ENCODE measurements around the gene MRPL51. TPM values are rescaled to one million over a fixed set of nuclear protein-coding genes. Genes with fewer than 3 reads are reported as not detected.
A peak's percentile ranks its signal among the peaks of the same experiment; 100 is the strongest.

MRPL51 gene
- total RNA-seq, 2 experiments from 2014 or later = 152 to 338 TPM

DNA sequence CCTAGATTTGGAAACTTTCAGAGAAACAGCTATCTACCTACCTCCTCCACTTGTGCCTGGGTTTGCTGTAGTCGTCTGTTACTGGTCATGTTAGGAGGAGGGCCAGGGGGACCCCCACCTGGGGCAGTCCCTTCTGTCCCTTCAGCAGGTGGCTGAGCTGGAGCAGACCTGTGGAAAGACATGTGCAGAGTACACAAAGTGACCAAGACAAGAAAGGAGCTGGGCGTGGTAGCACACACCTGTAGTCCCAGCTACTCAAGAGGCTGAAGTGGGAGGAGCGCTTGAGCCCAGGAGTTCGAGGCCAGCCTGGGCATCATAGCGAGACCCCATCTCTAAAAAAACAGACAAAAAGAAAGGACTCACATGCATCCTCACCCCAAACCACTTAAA, 26.9 kb downstream of the MRPL51 start:
- Histone ChIP-seq H3K36me3 (ENCODE audit: insufficient read depth, low read length) (peaks cover 78% of the 10 kb centered on the region), H3K27ac (ENCODE audit: low read depth, low read length, poor library complexity, severe bottlenecking) (peak overlapping the region; percentile 18), H3K4me1 (ENCODE audit: insufficient read depth, low read length, poor library complexity, severe bottlenecking) (peaks cover 63% of the 10 kb centered on the region), H3K79me2 (ENCODE audit: insufficient read depth, low read depth, low read length) (peaks cover 25% of the 10 kb centered on the region), H3K4me2 (ENCODE audit: low read length) (no peak overlapping the region), H2AFZ (ENCODE audit: low read length) (no peak overlapping the region), H3K9me2 (ENCODE audit: insufficient read depth, low read length) (no peaks in the 10 kb centered on the region), H3K4me3 (ENCODE audit: low read depth, low read length, poor library complexity, severe bottlenecking) (no peak overlapping the region), H3K9me3 (ENCODE audit: low read length) (0 out of 2 replicates have a peak, but pooled peaks cover 5% of the 10 kb centered on the region), H4K20me1 (ENCODE audit: insufficient read depth, low read length) (peaks cover 16% of the 10 kb centered on the region; the same call in 1 of the 2 replicates)
- ChIA-PET CTCF (ENCODE audit: unreplicated experiment) (interaction anchor here (1.3 to 1.9 kb wide), 2 partner anchors 42 to 131 kb away, joined by 4 to 34 read pairs; no protein-coding TSS in a partner anchor), POLR2A (interaction anchor here (1.0 to 2.2 kb wide), 8 partner anchors 15 to 88 kb away, joined by 3 to 19 read pairs (median 6); partner anchors contain the start of genes CD27 and TAPBPL)
- no TSS peak for BruUV-seq (replicated peaks)
- TF ChIP-seq EZH2phosphoT487 (IDR thresholded peaks at IDR 0.05; ENCODE audit: borderline replicate concordance, low read depth, low read length) = no peak
- TF ChIP-seq, protein P1, sequence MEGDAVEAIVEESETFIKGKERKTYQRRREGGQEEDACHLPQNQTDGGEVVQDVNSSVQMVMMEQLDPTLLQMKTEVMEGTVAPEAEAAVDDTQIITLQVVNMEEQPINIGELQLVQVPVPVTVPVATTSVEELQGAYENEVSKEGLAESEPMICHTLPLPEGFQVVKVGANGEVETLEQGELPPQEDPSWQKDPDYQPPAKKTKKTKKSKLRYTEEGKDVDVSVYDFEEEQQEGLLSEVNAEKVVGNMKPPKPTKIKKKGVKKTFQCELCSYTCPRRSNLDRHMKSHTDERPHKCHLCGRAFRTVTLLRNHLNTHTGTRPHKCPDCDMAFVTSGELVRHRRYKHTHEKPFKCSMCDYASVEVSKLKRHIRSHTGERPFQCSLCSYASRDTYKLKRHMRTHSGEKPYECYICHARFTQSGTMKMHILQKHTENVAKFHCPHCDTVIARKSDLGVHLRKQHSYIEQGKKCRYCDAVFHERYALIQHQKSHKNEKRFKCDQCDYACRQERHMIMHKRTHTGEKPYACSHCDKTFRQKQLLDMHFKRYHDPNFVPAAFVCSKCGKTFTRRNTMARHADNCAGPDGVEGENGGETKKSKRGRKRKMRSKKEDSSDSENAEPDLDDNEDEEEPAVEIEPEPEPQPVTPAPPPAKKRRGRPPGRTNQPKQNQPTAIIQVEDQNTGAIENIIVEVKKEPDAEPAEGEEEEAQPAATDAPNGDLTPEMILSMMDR (conservative IDR thresholded peaks at IDR 0.05; ENCODE audit: low read length) = no peak
- no peak for DNase-seq (ENCODE audit: low spot score)
- intact Hi-C loops (cut with micrococcal nuclease; ENCODE audit: unreplicated experiment) = loop anchor here (5.0 kb wide), 1 partner anchor 129 kb away; no protein-coding TSS in a partner anchor

DNA sequence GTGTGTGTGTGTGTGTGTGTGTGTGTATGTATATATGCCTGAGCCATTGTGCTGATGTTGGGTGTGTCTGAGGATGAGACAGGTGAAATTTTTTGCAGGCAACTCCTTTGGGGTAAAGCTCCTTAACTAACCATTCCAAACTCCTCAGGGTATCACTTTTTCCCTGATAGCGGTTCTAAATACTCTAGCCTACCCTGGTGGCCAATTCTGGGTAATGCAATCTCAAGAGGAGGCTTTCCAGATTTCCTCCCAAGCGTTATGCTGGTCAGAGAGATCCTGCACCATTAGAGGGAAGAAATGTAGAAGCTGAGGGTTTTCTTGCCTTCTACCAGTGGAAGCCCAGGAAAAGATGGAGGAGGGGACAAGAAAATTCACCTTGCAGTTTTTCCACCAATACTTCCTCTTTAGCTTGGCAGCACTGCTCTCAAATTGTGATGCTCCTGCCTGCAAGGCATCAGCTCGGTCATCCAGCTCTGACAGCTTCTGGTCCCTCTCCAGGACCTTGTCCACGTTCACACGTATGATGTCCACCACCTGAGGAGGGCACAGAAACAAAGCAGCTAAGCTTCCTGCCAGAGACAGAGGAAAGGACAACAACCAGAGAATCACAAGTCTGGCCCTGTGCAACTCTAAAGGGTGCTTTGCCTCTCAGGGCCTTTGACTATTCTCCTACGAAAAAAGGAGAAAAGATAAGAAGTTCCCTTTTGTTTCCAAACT, 27.4 kb downstream of the MRPL51 start:
- H4K20me1 ChIP-seq (ENCODE audit: insufficient read depth, low read length) = peaks cover 16% of the 10 kb centered on the region; the same call in 1 of the 2 replicates
- TF ChIP-seq EZH2phosphoT487 (IDR thresholded peaks at IDR 0.05; ENCODE audit: borderline replicate concordance, low read depth, low read length) = no peak
- TF ChIP-seq, protein P1 (conservative IDR thresholded peaks at IDR 0.05; ENCODE audit: low read length) = peak; percentile 94
- POLR2A ChIA-PET = interaction anchor here (0.6 to 2.2 kb wide), 12 partner anchors 15 to 98 kb away, joined by 3 to 19 read pairs (median 4); partner anchors contain the start of genes CD27 and TAPBPL
- no peak overlapping the region for H2AFZ ChIP-seq (ENCODE audit: low read length)
- intact Hi-C loops (cut with micrococcal nuclease; ENCODE audit: unreplicated experiment) = loop anchor here (1.0 to 5.0 kb wide), 3 partner anchors 34 to 128 kb away; no protein-coding TSS in a partner anchor
- BruUV-seq (replicated peaks) = no TSS peak
- peaks cover 66% of the 10 kb centered on the region for H3K4me1 ChIP-seq (ENCODE audit: insufficient read depth, low read length, poor library complexity, severe bottlenecking)
- 0 out of 2 replicates have a peak, but pooled peaks cover 5% of the 10 kb centered on the region for H3K9me3 ChIP-seq (ENCODE audit: low read length)
- H3K79me2 ChIP-seq (ENCODE audit: insufficient read depth, low read depth, low read length) = peaks cover 25% of the 10 kb centered on the region
- no peak overlapping the region for H3K4me3 ChIP-seq (ENCODE audit: low read depth, low read length, poor library complexity, severe bottlenecking)
- H3K27ac ChIP-seq (ENCODE audit: low read depth, low read length, poor library complexity, severe bottlenecking) = peak overlapping the region; percentile 18
- no peaks in the 10 kb centered on the region for H3K9me2 ChIP-seq (ENCODE audit: insufficient read depth, low read length)
- CTCF ChIA-PET (ENCODE audit: unreplicated experiment) = interaction anchor here (0.6 to 1.9 kb wide), 5 partner anchors 14 to 137 kb away, joined by 3 to 34 read pairs (median 4); no protein-coding TSS in a partner anchor
- no peak overlapping the region for H3K4me2 ChIP-seq (ENCODE audit: low read length)
- peaks cover 84% of the 10 kb centered on the region for H3K36me3 ChIP-seq (ENCODE audit: insufficient read depth, low read length)
- DNase-seq (ENCODE audit: low spot score) = peak; percentile 68

Data from OCI-LY7 (cell line).